H1 (cell line): ENCODE results near the gene GALNTL6. TPM values are rescaled to one million over a fixed set of nuclear protein-coding genes. Genes with fewer than 3 reads are reported as not detected.

ENCODE experiments used
- CTCF ChIA-PET: fragments of 300-600 bp; sonication (Branson Sonifier 250); formaldehyde crosslinking; loops from one replicate; lab custom pipeline; 2021; ENCODE audit not compliant: partially characterized antibody; lab: Charles Lee
- POLR2A ChIA-PET: fragments of 300-600 bp; sonication (Branson Sonifier 250); formaldehyde crosslinking; loops from one replicate; lab custom pipeline; 2021; ENCODE audit warnings: inconsistent platforms; ENCODE audit not compliant: partially characterized antibody; lab: Charles Lee
- DNase-seq, 2 experiments: peaks; one replicate each; pipeline versions ENCODE4 v3.0.0 to v3.0.0-alpha.2; 2010 to 2022; ENCODE audit warnings: low spot score in 2 of 2, low read depth in 1 of 2, mixed read lengths in 1 of 2
- FAIRE-seq: peaks from 2 replicates; lab custom pipeline; 2011; peaks lifted over from hg19 to GRCh38; lab: Jason Lieb, UNC
- H2AFZ ChIP-seq: 2 replicates; pipeline ENCODE4 v1.8.1; 2012; ENCODE audit warnings: low read length, inconsistent platforms
- H2AK5ac ChIP-seq: 2 replicates; pipeline ENCODE4 v1.6.1; 2013; ENCODE audit warnings: low read depth, low read length
- H2BK120ac ChIP-seq: replicated peaks from 2 replicates; pipeline ENCODE3; 2013; ENCODE audit warnings: low read depth, low read length, inconsistent platforms
- H2BK12ac ChIP-seq: 2 replicates; pipeline ENCODE4 v1.6.1; 2013; ENCODE audit warnings: low read depth, low read length
- H2BK15ac ChIP-seq: 2 replicates; pipeline ENCODE4 v1.6.1; 2013; ENCODE audit warnings: low read length
- H2BK20ac ChIP-seq: 2 replicates; pipeline ENCODE4 v1.6.1; 2013; ENCODE audit warnings: low read length
- H2BK5ac ChIP-seq: 2 replicates; pipeline ENCODE4 v1.6.1; 2013; ENCODE audit warnings: low read depth, low read length
- H3K14ac ChIP-seq: 2 replicates; pipeline ENCODE4 v1.6.1; 2013; ENCODE audit warnings: inconsistent platforms; ENCODE audit not compliant: insufficient read length
- H3K18ac ChIP-seq: 2 replicates; pipeline ENCODE4 v1.6.1; 2013; ENCODE audit warnings: low read length; ENCODE audit errors: extremely low read depth
- H3K23ac ChIP-seq: 2 replicates; pipeline ENCODE4 v1.6.1; 2013; ENCODE audit warnings: inconsistent platforms; ENCODE audit not compliant: insufficient read length
- H3K23me2 ChIP-seq: 2 replicates; pipeline ENCODE4 v1.6.1; 2013; ENCODE audit warnings: low read depth, low read length
- H3K27ac ChIP-seq: 2 replicates; pipeline ENCODE4 v1.6.1; 2011; ENCODE audit warnings: low read depth, low read length, inconsistent platforms
- H3K27me3 ChIP-seq, 4 experiments: replicated peaks in 1 of 4; 1 replicate in 1 of 4; 2 replicates in 3 of 4; pipeline versions ENCODE4 v1.6.1 to v1.8.1; 2011 to 2013; ENCODE audit warnings: low read length in 3 of 4, mild to moderate bottlenecking in 3 of 4, inconsistent platforms in 2 of 4, mixed read lengths in 2 of 4, moderate library complexity in 1 of 4; ENCODE audit not compliant: control insufficient read depth in 3 of 4, insufficient read depth in 3 of 4; ENCODE audit errors: extremely low read depth in 1 of 4
- H3K36me3 ChIP-seq, 4 experiments: 2 replicates each; pipeline versions ENCODE4 v1.6.1 to v1.8.1; 2011 to 2013; ENCODE audit warnings: mild to moderate bottlenecking in 4 of 4, low read length in 3 of 4, moderate library complexity in 2 of 4, control low read depth in 1 of 4, inconsistent platforms in 1 of 4; ENCODE audit not compliant: insufficient read depth in 4 of 4, control insufficient read depth in 2 of 4
- H3K4ac ChIP-seq: replicated peaks from 2 replicates; pipeline ENCODE3; 2013; ENCODE audit warnings: low read length, low read depth, mixed read lengths, inconsistent platforms; ENCODE audit not compliant: insufficient read length
- H3K4me1 ChIP-seq, 4 experiments: replicated peaks in 1 of 4; 1 replicate in 1 of 4; 2 replicates in 3 of 4; pipeline versions ENCODE4 v1.6.1 to v1.8.1; 2011 to 2013; ENCODE audit warnings: low read length in 3 of 4, inconsistent platforms in 2 of 4, mixed read lengths in 1 of 4; ENCODE audit not compliant: insufficient read depth in 4 of 4, control insufficient read depth in 3 of 4
- H3K4me2 ChIP-seq, 2 experiments: 2 replicates each; pipeline versions ENCODE4 v1.6.1 to v1.8.1; 2011 to 2013; ENCODE audit warnings: low read depth in 2 of 2, low read length in 2 of 2, control low read depth in 1 of 2, inconsistent platforms in 1 of 2, mild to moderate bottlenecking in 1 of 2; ENCODE audit not compliant: insufficient read depth in 1 of 2
- H3K4me3 ChIP-seq, 4 experiments: fragments of 200-600, 300-600 bp in 1 of 4; sonication (generic), shearing (Covaris generic), sonication (Bioruptor Twin) in 1 of 4; 2 replicates each; pipeline versions ENCODE4 v1.5.1 to v1.8.1; 2011 to 2016; ENCODE audit warnings: low read length in 4 of 4, low read depth in 3 of 4, control low read depth in 2 of 4, inconsistent platforms in 2 of 4, mild to moderate bottlenecking in 2 of 4, mixed read lengths in 1 of 4, moderate library complexity in 1 of 4; ENCODE audit not compliant: insufficient read depth in 2 of 4; ENCODE audit errors: extremely low read depth in 1 of 4
- H3K56ac ChIP-seq: replicated peaks from 2 replicates; pipeline ENCODE3; 2013; ENCODE audit warnings: low read depth, mild to moderate bottlenecking, mixed read lengths, low read length, inconsistent platforms; ENCODE audit not compliant: insufficient read length
- H3K79me1 ChIP-seq: 2 replicates; pipeline ENCODE4 v1.6.1; 2013; ENCODE audit warnings: low read depth, low read length, control low read depth
- H3K79me2 ChIP-seq, 2 experiments: 2 replicates each; pipeline versions ENCODE4 v1.6.1 to v1.8.1; 2012 to 2013; ENCODE audit warnings: low read length in 2 of 2, mild to moderate bottlenecking in 2 of 2, inconsistent platforms in 1 of 2; ENCODE audit not compliant: insufficient read depth in 2 of 2, control insufficient read depth in 1 of 2
- H3K9ac ChIP-seq, 4 experiments: replicated peaks in 1 of 4; 1 replicate in 1 of 4; 2 replicates in 3 of 4; pipeline versions ENCODE4 v1.6.1 to v1.8.1; 2011 to 2013; ENCODE audit warnings: low read depth in 3 of 4, low read length in 3 of 4, control low read depth in 2 of 4, mild to moderate bottlenecking in 2 of 4, moderate library complexity in 2 of 4, inconsistent platforms in 1 of 4; ENCODE audit errors: extremely low read depth in 1 of 4
- H3K9me3 ChIP-seq, 2 experiments: 2 replicates each; pipeline versions ENCODE4 v1.6.1 to v1.8.1; 2012 to 2013; ENCODE audit warnings: mild to moderate bottlenecking in 2 of 2, moderate library complexity in 2 of 2, control low read depth in 1 of 2, inconsistent platforms in 1 of 2, low read depth in 1 of 2, low read length in 1 of 2, mixed read lengths in 1 of 2; ENCODE audit not compliant: insufficient read depth in 2 of 2
- H4K20me1 ChIP-seq, 2 experiments: replicated peaks in 1 of 2; 2 replicates each; pipeline versions ENCODE3 to v1.8.1; 2011 to 2013; ENCODE audit warnings: inconsistent platforms in 2 of 2, low read length in 2 of 2, mild to moderate bottlenecking in 1 of 2; ENCODE audit not compliant: insufficient read depth in 2 of 2, control insufficient read depth in 1 of 2
- H4K5ac ChIP-seq: 2 replicates; pipeline ENCODE4 v1.6.1; 2013; ENCODE audit warnings: low read length, low read depth, mixed read lengths, inconsistent platforms; ENCODE audit not compliant: insufficient read length
- H4K8ac ChIP-seq: 2 replicates; pipeline ENCODE4 v1.8.0; 2013; ENCODE audit warnings: mild to moderate bottlenecking, moderate library complexity, low read length, inconsistent platforms; ENCODE audit not compliant: insufficient read depth; ENCODE audit errors: extremely low read depth
- H4K91ac ChIP-seq: replicated peaks from 2 replicates; pipeline ENCODE3; 2013; ENCODE audit warnings: low read length, mixed read lengths, inconsistent platforms; ENCODE audit not compliant: insufficient read length
- BACH1 ChIP-seq: IDR thresholded peaks from 2 replicates; pipeline ENCODE4 v1.6.1; 2012; ENCODE audit warnings: low read length, improper control_type of control experiment
- BCL11A ChIP-seq, 2 experiments: IDR thresholded peaks; one replicate each; pipeline ENCODE4 v1.6.1; 2011; ENCODE audit warnings: low read depth in 2 of 2, low read length in 2 of 2, mild to moderate bottlenecking in 2 of 2
- CHD2 ChIP-seq: IDR thresholded peaks from 2 replicates; pipeline ENCODE4 v1.6.1; 2012; ENCODE audit warnings: low read length, improper control_type of control experiment
- GTF2F1 ChIP-seq: IDR thresholded peaks from 2 replicates; pipeline ENCODE4 v1.6.1; 2012; ENCODE audit warnings: low read depth, low read length, improper control_type of control experiment, borderline replicate concordance
- KDM4A ChIP-seq: IDR thresholded peaks from one replicate; pipeline ENCODE4 v1.7.1; 2012; ENCODE audit warnings: low read depth, mild to moderate bottlenecking, moderate library complexity, low read length, inconsistent platforms; ENCODE audit not compliant: severe bottlenecking
- KDM5A ChIP-seq: fragments of 200-600 bp; IDR thresholded peaks from 2 replicates; pipeline ENCODE4 v1.7.1; 2012; ENCODE audit warnings: mild to moderate bottlenecking, low read length, inconsistent platforms, mixed read lengths
- POLR2A ChIP-seq, 2 experiments: IDR thresholded peaks; 1 replicate in 1 of 2; 2 replicates in 1 of 2; pipeline ENCODE4 v1.6.1; 2011; ENCODE audit warnings: low read depth in 2 of 2, low read length in 2 of 2, mild to moderate bottlenecking in 2 of 2; ENCODE audit errors: control extremely low read depth in 1 of 2
- RBBP5 ChIP-seq: IDR thresholded peaks from 2 replicates; pipeline ENCODE4 v1.7.1; 2012; ENCODE audit warnings: low read depth, mild to moderate bottlenecking, inconsistent platforms, low read length, moderate library complexity, borderline replicate concordance
- RNF2 ChIP-seq: fragments of 200-900, 300-1000 bp; sonication (generic); IDR thresholded peaks from 2 replicates; pipeline ENCODE4 v1.7.1; 2016; ENCODE audit warnings: borderline replicate concordance, low read depth, mild to moderate bottlenecking, antibody characterized with exemption, low read length; ENCODE audit not compliant: poor library complexity, severe bottlenecking; ENCODE audit errors: missing control alignments
- SIN3A ChIP-seq, 2 experiments: IDR thresholded peaks in 1 of 2; conservative IDR thresholded peaks in 1 of 2; 2 replicates each; pipeline ENCODE4 v1.6.1; 2011 to 2012; ENCODE audit warnings: low read length in 2 of 2, improper control_type of control experiment in 1 of 2, low read depth in 1 of 2, mild to moderate bottlenecking in 1 of 2
- SP4 ChIP-seq: IDR thresholded peaks from 2 replicates; pipeline ENCODE4 v1.6.1; 2012; ENCODE audit warnings: low read length, inconsistent platforms
- WGBS, 2 experiments: shearing (Covaris generic) in 1 of 2; methylation state at CpG; one replicate each; pipeline versions ENCODE4 v1.1.6 to v1.1.7; 2013 to 2015; ENCODE audit warnings: low lambda C conversion rate in 2 of 2, mixed read lengths in 2 of 2, inconsistent platforms in 1 of 2, low coverage in 1 of 2, missing lambda C conversion rate in 1 of 2; ENCODE audit not compliant: insufficient replicate concordance in 2 of 2, insufficient coverage in 1 of 2, insufficient read length in 1 of 2; ENCODE audit errors: extremely low coverage in 1 of 2, missing lambda C conversion rate in 1 of 2; 5-methylcytosine and 5-hydroxymethylcytosine counted together
- polyA plus RNA-seq, 7 experiments: library from polyadenylated mRNA; depleted of rRNA in 3 of 7; stranded (reverse) in 5 of 7; unstranded in 2 of 7; fragments of >200 nt in 5 of 7; fragments of 200-250 nt in 2 of 7; gene quantifications; 1 replicate in 5 of 7; 2 replicates in 1 of 7; 4 replicates in 1 of 7; pipeline versions ENCODE4 v1.2.1 to v1.2.3, GENCODE V29; 2011 to 2013; ENCODE audit warnings: missing spikeins in 2 of 7, mixed read lengths in 2 of 7
- total RNA-seq: library from RNA; stranded (reverse); fragmentation: NEBNext Ultra II Directional; extraction: Animal tissue kit (Norgen Biotek cat#: 25700); gene quantifications from 2 replicates; pipeline ENCODE4 v1.2.1, GENCODE V29; 2021

Gene GALNTL6
- total and polyA plus RNA-seq, 2 of the 8 experiments (the other 6 are each of a cell fraction or from before 2014, with no cell fraction given), result 0.03 to 0.32 TPM

GRCh38 chr4:172652369-172652768 lies 839.2 kb downstream of the GALNTL6 start:
- no peaks in the 10 kb centered on the region for H4K20me1 ChIP-seq
- no peak overlapping the region for H3K14ac ChIP-seq
- no peak overlapping the region for H3K56ac ChIP-seq
- H2AK5ac ChIP-seq, result no peak overlapping the region
- no peak overlapping the region for H3K4me2 ChIP-seq
- peak overlapping the region; percentile 21 for H4K5ac ChIP-seq
- no peak overlapping the region for H2BK5ac ChIP-seq
- no peak overlapping the region for H2BK120ac ChIP-seq
- H2BK12ac ChIP-seq, result no peak overlapping the region
- no peaks in the 10 kb centered on the region for H3K27me3 ChIP-seq
- CTCF ChIA-PET, result no interaction called here
- POLR2A ChIA-PET, result no interaction called here
- no peaks in the 10 kb centered on the region for H3K79me1 ChIP-seq
- 81% methylated on average over 1 of the region's 1 CpG; no CpG with 5 or more reads in 1 of the 2 experiments for WGBS, 2 experiments
- H3K4me3 ChIP-seq, result no peak overlapping the region
- FAIRE-seq, result no peak
- no peaks in the 10 kb centered on the region for H3K9me3 ChIP-seq
- H3K4ac ChIP-seq, result no peak overlapping the region
- peaks cover 0 to 2% (median 0%) of the 10 kb centered on the region in 4 experiments; a peak in 3 of 7 replicates for H3K4me1 ChIP-seq
- H4K91ac ChIP-seq, result no peak overlapping the region
- no peak overlapping the region for H2BK20ac ChIP-seq
- H2BK15ac ChIP-seq, result no peak overlapping the region
- H3K79me2 ChIP-seq, result no peaks in the 10 kb centered on the region
- H4K8ac ChIP-seq, result no peak overlapping the region
- H3K36me3 ChIP-seq, result no peaks in the 10 kb centered on the region
- H3K9ac ChIP-seq, result no peak overlapping the region
- TF ChIP-seq BCL11A (IDR thresholded peaks at IDR 0.05; ENCODE audit: low read depth in 2 of 2, low read length in 2 of 2) (no peak), SP4 (no peak), KDM4A (no peak), POLR2A (IDR thresholded peaks at IDR 0.05; ENCODE audit: control extremely low read depth in 1 of 2, low read depth in 2 of 2, low read length in 2 of 2) (no peak), CHD2 (no peak), RBBP5 (no peak), BACH1 (no peak), RNF2 (no peak), SIN3A (conservative IDR thresholded peaks at IDR 0.05 in 1 of 2, IDR thresholded peaks at IDR 0.05 in 1 of 2; ENCODE audit: low read depth in 1 of 2, low read length in 2 of 2) (no peak), KDM5A (no peak), GTF2F1 (no peak)
- TF ChIP-seq, all 59 proteins: peak for 0
- DNase-seq, result no peak
- peak overlapping the region; percentile 48; the same call in 1 of the 2 replicates for H2AFZ ChIP-seq
- no peak overlapping the region for H3K18ac ChIP-seq
- no peak overlapping the region for H3K23ac ChIP-seq
- H3K23me2 ChIP-seq, result no peaks in the 10 kb centered on the region
- no peak overlapping the region for H3K27ac ChIP-seq
